ENCODE data around the gene PSMG3. TPM values are rescaled to one million over a fixed set of nuclear protein-coding genes. Genes with fewer than 3 reads are reported as not detected.

PSMG3 gene
- total RNA-seq, 4 donors from 2014 or later, result 26.8 to 33.2 (median 29.3) TPM

DNA sequence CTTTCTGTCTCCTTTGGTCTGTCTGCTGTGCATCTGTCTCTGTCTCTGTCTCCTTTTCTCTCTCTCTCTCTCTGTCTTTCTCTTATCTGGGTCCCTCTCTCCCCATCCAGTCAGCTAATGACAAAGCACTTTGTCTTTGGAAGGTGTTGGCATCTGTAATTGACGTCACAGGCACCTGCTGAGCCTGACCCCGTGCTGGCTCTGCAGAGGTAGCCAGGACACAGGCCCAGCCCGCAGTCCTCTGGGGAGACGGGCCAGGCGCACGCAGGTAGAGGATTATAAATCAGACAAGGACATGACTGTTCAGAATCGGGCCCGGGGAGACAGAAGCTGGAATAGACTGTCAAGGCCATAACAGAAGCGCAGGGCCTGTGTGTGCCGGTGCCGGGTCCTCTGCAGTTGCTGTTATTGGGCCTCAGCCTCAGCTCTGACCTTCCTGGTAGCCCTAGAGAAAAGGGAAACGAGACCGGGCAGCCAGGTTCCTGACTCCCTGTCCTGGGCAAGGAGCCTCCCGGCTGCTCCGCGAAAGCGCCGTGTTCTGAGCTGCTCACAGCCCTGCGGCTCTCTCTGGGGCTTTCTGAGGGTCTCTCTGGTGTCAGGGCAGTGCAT is 10.7 kb upstream of the PSMG3 start:
- Histone ChIP-seq H3K27ac (replicated peaks in 1 of 4) (no peak overlapping the region), H3K36me3 (peaks cover 0 to 11% (median 0%) of the 10 kb centered on the region in 4 donors), H3K9me3 (no peaks in the 10 kb centered on the region), H3K4me3 (no peak overlapping the region), H3K27me3 (no peaks in the 10 kb centered on the region), H3K4me1 (peaks cover 0 to 8% (median 8%) of the 10 kb centered on the region in 4 donors)
- 91% methylated on average over 19 of the region's 19 CpGs for WGBS
- DNase-seq (ENCODE audit: extremely low spot score), result no peak
- TF ChIP-seq EP300 (IDR thresholded peaks at IDR 0.05) (no peak), POLR2A (IDR thresholded peaks at IDR 0.05; ENCODE audit: low read depth) (no peak), POLR2AphosphoS5 (IDR thresholded peaks at IDR 0.05) (no peak), CTCF (IDR thresholded peaks at IDR 0.05) (no peak)
- intact Hi-C loops (cut with DNase I), result loop anchor here (5.0 to 10.0 kb wide), 2 partner anchors 524 to 637 kb away; no protein-coding TSS in a partner anchor

DNA sequence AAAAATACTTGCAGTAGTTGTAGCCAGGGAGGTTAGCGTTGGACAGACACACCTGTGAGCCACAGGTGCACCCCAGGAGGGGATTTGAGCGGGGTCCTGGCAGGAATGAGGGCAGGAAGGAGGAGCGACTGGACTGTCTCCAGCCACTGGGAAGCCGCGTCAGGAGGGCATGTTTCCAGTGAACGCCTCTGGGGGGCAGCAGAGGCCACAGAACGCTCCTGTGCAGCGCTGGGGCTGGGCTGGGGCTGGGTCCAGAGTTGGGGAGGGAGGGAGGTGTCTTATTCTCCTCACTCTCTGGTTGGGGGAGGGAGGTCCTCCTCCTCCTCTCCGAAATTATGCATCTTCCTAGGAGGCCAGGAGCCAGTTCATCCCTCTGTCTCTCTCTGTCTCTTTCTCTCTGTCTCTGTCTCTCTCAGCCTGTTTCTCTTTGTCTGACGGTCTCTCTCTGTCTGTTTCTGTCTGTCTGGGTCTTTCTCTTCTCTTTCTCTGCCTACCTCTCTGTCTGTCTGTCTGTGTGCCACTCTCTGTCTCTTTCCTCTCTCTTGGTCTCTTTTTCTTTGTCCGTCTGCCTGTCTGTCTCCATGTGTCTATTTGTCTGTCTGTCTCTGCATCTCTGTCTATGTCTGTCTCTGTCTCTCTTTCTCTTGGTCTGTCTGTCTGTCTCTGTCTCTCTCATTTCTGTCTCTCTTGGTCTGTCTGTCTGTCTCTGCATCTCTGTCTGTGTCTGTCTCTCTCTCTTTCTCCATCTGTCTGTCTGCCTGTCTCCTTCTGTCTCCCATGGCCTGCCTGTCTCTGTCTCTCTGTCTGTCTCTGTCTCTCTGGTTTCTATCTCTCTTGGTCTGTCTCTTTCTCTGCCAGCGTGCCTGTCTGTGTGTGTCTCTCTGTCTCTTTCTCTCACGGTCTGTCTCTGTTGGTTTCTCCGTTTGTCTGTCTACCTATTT is 9.9 kb upstream of the PSMG3 start:
- peaks cover 0 to 8% (median 8%) of the 10 kb centered on the region in 4 donors for H3K4me1 ChIP-seq
- intact Hi-C loops (cut with DNase I), result loop anchor here (5.0 to 10.0 kb wide), 3 partner anchors 525 to 893 kb away; no protein-coding TSS in a partner anchor
- DNase-seq (ENCODE audit: extremely low spot score), result no peak
- WGBS, result 30% methylated on average over 13 of the region's 14 CpGs
- no peaks in the 10 kb centered on the region for H3K9me3 ChIP-seq
- H3K27ac ChIP-seq (replicated peaks in 1 of 4), result no peak overlapping the region
- H3K36me3 ChIP-seq, result peaks cover 0 to 11% (median 0%) of the 10 kb centered on the region in 4 donors
- no peak for TF ChIP-seq POLR2A (IDR thresholded peaks at IDR 0.05; ENCODE audit: low read depth)
- no peak for TF ChIP-seq EP300 (IDR thresholded peaks at IDR 0.05)
- peak in 1 of 2 donors; percentile 27 for TF ChIP-seq POLR2AphosphoS5 (IDR thresholded peaks at IDR 0.05)
- TF ChIP-seq CTCF (IDR thresholded peaks at IDR 0.05), result peak; percentile 63 to 87 (median 70)
- H3K4me3 ChIP-seq, result no peak overlapping the region
- no peaks in the 10 kb centered on the region for H3K27me3 ChIP-seq

DNA sequence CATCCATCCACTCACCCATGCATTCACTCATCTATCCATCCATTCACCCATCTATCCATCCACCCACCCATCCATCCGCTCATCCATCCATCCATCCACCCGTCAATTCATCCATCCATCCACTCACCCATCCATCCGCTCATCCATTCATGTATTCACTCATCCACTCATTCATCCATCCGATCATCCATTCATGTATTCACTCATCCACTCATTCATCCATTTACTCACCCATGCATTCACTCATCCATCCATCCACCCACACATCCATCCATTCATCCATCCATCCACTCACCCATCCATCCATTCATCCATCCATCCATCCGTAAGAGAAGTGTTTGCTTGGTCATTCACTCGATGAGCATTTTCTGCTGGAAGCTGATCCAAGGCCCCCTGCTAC is 8.7 kb upstream of the PSMG3 start:
- TF ChIP-seq CTCF (IDR thresholded peaks at IDR 0.05) (no peak), POLR2AphosphoS5 (IDR thresholded peaks at IDR 0.05) (no peak), POLR2A (IDR thresholded peaks at IDR 0.05; ENCODE audit: low read depth) (no peak), EP300 (IDR thresholded peaks at IDR 0.05) (no peak)
- intact Hi-C loops (cut with DNase I), result loop anchor here (5.0 kb wide), 1 partner anchor 894 kb away; no protein-coding TSS in a partner anchor

DNA sequence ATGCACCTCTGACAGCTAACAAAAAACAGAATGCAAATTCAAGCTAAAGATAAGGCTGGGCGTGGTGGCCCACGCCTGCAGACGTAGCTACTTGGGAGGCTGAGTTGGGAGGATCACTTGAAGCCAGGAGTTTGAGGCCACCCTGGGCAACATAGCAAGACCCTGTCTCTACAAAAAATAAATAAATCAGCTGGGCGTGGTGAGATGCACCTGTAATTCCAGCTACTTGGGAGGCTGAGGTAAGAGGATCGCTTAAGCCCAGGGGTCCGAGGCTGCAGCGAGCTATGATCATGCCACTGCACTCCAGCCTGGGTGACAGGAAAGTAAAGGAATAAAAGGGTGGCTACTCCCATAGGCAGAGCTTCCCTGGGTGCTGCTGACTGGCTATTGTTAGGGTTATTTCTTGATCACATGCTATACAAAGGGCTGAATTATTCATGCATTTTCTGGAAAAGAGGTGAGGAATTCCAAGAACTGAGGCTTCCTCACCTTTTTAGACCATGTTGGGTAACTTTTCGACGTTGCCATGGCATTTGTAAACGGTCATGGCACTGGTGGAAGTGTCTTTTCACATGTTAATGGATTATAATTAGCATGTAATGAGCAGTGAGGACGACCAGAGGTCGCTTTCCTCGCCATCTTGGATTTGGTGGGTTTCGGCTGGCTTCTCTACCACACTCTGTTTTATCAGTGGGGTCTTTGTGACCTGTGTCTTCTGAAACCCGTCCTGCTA is 6.9 kb upstream of the PSMG3 start:
- TF ChIP-seq CTCF (IDR thresholded peaks at IDR 0.05), result no peak
- Histone ChIP-seq H3K4me3 (no peak overlapping the region), H3K27ac (replicated peaks in 1 of 4) (no peak overlapping the region), H3K9me3 (no peaks in the 10 kb centered on the region), H3K4me1 (peaks cover 0 to 13% (median 11%) of the 10 kb centered on the region in 4 donors), H3K27me3 (no peaks in the 10 kb centered on the region), H3K36me3 (peaks cover 0 to 11% (median 1%) of the 10 kb centered on the region in 4 donors)
- 72% methylated on average over 15 of the region's 15 CpGs for WGBS
- intact Hi-C loops (cut with DNase I), result loop anchor here (5.0 kb wide), 1 partner anchor 896 kb away; no protein-coding TSS in a partner anchor
- no peak for DNase-seq (ENCODE audit: extremely low spot score)

More for the DNA sequence above, 8.7 kb upstream of the PSMG3 start:
- WGBS, result 94% methylated on average over 6 of the region's 6 CpGs
- H3K27me3 ChIP-seq, result no peaks in the 10 kb centered on the region
- H3K36me3 ChIP-seq, result peaks cover 0 to 11% (median 0%) of the 10 kb centered on the region in 4 donors
- no peaks in the 10 kb centered on the region for H3K9me3 ChIP-seq
- H3K4me3 ChIP-seq, result no peak overlapping the region
- no peak overlapping the region for H3K27ac ChIP-seq (replicated peaks in 1 of 4)
- H3K4me1 ChIP-seq, result peaks cover 0 to 8% (median 8%) of the 10 kb centered on the region in 4 donors
- DNase-seq (ENCODE audit: extremely low spot score), result no peak

All from esophagus muscularis mucosa (tissue), 4 donors.